GM21786 (cell line): ENCODE data around the gene ADIRF.
"Not testable (repeated sequence)": the region's sequence is repeated elsewhere in the genome, so short reads cannot be mapped to it uniquely, and the experiment has no call there.

Source experiments
- ATAC-seq: cut with Tn5 transposase; IDR thresholded peaks from one replicate; pipeline ENCODE4 v1.9.1; 2021; ENCODE audit not compliant: unreplicated experiment

ADIRF gene

DNA sequence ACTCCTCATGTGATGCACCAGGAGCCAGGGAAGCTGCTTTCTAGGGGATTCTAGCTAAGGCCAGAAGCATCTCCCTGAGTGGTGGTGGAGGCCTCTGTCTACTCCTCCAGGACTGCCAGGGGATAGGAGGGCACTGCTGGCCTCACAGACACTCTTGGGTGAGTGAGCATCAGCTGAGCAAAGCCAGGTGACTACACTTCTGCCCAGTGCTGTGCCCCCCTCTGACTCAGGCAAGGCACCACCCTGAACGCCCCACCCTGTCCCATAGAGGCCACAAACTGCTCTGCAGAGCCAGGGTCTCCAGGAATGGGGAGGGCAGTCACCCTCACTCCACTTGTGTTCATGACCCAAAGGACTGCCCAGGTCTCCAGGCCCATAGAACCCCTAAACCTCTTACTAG is 51.2 kb downstream of the ADIRF start:
- not testable (repeated sequence) for ATAC-seq

- ATAC-seq, result not testable (repeated sequence)
Observed at GRCh38 chr10:87020056-87020455, 51.8 kb downstream of the ADIRF start, which contains the start of gene FAM25A. FAM25A (plus strand) TSS chr10:87020294; CDS start chr10:87020325, 31 bp downstream.
